GM12878 (cell line): ENCODE measurements around the gene STPG3. TPM values are rescaled to one million over a fixed set of nuclear protein-coding genes. Genes with fewer than 3 reads are reported as not detected.

Experiments
- ATAC-seq: fragments of 200-7000 bp; cut with Tn5 transposase; 3 replicates; pipeline ENCODE4 v1.9.1; 2020; ENCODE audit warnings: mild to moderate bottlenecking, moderate library complexity
- BruUV-seq: library from RNA; stranded (reverse); fragments of 400-500 nt; replicated peaks from 2 replicates; lab custom pipeline; 2021; lab: Mats Ljungman, UMichigan
- CTCF ChIA-PET: fragments of 300-600 bp; sonication (Branson Sonifier 250); formaldehyde crosslinking; extraction: SDS; loops from one replicate; lab custom pipeline; 2021; ENCODE audit warnings: inconsistent platforms; lab: Yijun Ruan, JAX
- POLR2A ChIA-PET: fragments of 350-600 bp; formaldehyde crosslinking; extraction: SDS; loops from one replicate; lab custom pipeline; 2021; ENCODE audit warnings: inconsistent platforms; lab: Charles Lee
- RAD21 ChIA-PET: fragments of 300-600 bp; sonication (Branson Sonifier 250); formaldehyde crosslinking; loops from one replicate; lab custom pipeline; 2023; ENCODE audit warnings: antibody characterized with exemption; ENCODE audit not compliant: unreplicated experiment; lab: Charles Lee
- SMC1A ChIA-PET: fragments of 300-600 bp; sonication (Branson Sonifier 250); formaldehyde crosslinking; loops from one replicate; lab custom pipeline; 2023; ENCODE audit not compliant: unreplicated experiment, uncharacterized antibody; lab: Charles Lee
- DNase-seq: peaks from one replicate; pipeline ENCODE4 v3.0.0-alpha.2; 2011; ENCODE audit warnings: low read depth, low spot score
- FAIRE-seq: peaks from 3 replicates; lab custom pipeline; 2011; peaks lifted over from hg19 to GRCh38; lab: Jason Lieb, UNC
- H2AFZ ChIP-seq: 2 replicates; pipeline ENCODE4 v1.6.0; 2011; ENCODE audit warnings: low read depth, low read length, control low read depth; ENCODE audit not compliant: control insufficient read depth
- H3K27ac ChIP-seq: 2 replicates; pipeline ENCODE4 v1.5.1; 2011; ENCODE audit warnings: control low read depth; ENCODE audit not compliant: control insufficient read depth, insufficient read depth
- H3K27me3 ChIP-seq, 2 experiments: replicated peaks in 1 of 2; 2 replicates each; pipeline versions ENCODE4 v1.6.0 to v1.6.1; 2011; ENCODE audit warnings: low read length in 1 of 2; ENCODE audit not compliant: control insufficient read depth in 2 of 2, insufficient read depth in 2 of 2
- H3K36me3 ChIP-seq, 2 experiments: 2 replicates each; pipeline ENCODE4 v1.5.1; 2011; ENCODE audit warnings: low read length in 1 of 2; ENCODE audit not compliant: control insufficient read depth in 2 of 2, insufficient read depth in 2 of 2
- H3K4me1 ChIP-seq: 2 replicates; pipeline ENCODE4 v1.6.1; 2011; ENCODE audit warnings: mild to moderate bottlenecking, low read length, moderate library complexity, mixed read lengths; ENCODE audit not compliant: control insufficient read depth, insufficient read depth
- H3K4me2 ChIP-seq: 2 replicates; pipeline ENCODE4 v1.6.0; 2011; ENCODE audit warnings: control low read depth; ENCODE audit not compliant: control insufficient read depth, insufficient read depth
- H3K4me3 ChIP-seq: fragments of 200-600 bp; sonication (generic); 2 replicates; pipeline ENCODE4 v1.5.1; 2016
- H3K79me2 ChIP-seq: 2 replicates; pipeline ENCODE4 v1.6.0; 2011; ENCODE audit warnings: low read length; ENCODE audit not compliant: control insufficient read depth, insufficient read depth
- H3K9ac ChIP-seq: 2 replicates; pipeline ENCODE4 v1.8.0; 2011; ENCODE audit warnings: low read length, control low read depth, mixed read lengths; ENCODE audit not compliant: control insufficient read depth, insufficient read depth
- H3K9me3 ChIP-seq: replicated peaks from 3 replicates; pipeline ENCODE4 v1.5.1; 2011; ENCODE audit warnings: mild to moderate bottlenecking, low read length; ENCODE audit not compliant: control insufficient read depth, insufficient read depth
- H4K20me1 ChIP-seq: 2 replicates; pipeline ENCODE4 v1.6.0; 2011; ENCODE audit not compliant: control insufficient read depth, insufficient read depth
- CHD1 ChIP-seq: IDR thresholded peaks from 2 replicates; pipeline ENCODE4 v1.6.1; 2012; ENCODE audit warnings: low read depth, low read length, improper control_type of control experiment
- EZH2 ChIP-seq: IDR thresholded peaks from 2 replicates; pipeline ENCODE4 v1.6.1; 2012; ENCODE audit warnings: low read depth, mild to moderate bottlenecking, control low read depth, inconsistent platforms, low read length, borderline replicate concordance; ENCODE audit not compliant: control insufficient read depth
- FOXK2 ChIP-seq: fragments of 450-650 bp; IDR thresholded peaks from 2 replicates; pipeline ENCODE4 v1.6.1; 2017; ENCODE audit warnings: mild to moderate bottlenecking, moderate library complexity
- HCFC1 ChIP-seq: fragments of 150-350 bp; IDR thresholded peaks from 2 replicates; pipeline ENCODE4 v1.6.1; 2014; ENCODE audit warnings: low read length
- IRF3 ChIP-seq: fragments of 450-650 bp; IDR thresholded peaks from 2 replicates; pipeline ENCODE4 v1.6.1; 2014; ENCODE audit warnings: mild to moderate bottlenecking
- MEF2A ChIP-seq: IDR thresholded peaks from 2 replicates; pipeline ENCODE4 v1.6.1; 2011; ENCODE audit warnings: low read depth, mild to moderate bottlenecking, low read length, moderate library complexity; ENCODE audit not compliant: insufficient read depth
- MLLT1 ChIP-seq: fragments of 450-650 bp; IDR thresholded peaks from 2 replicates; pipeline ENCODE4 v1.6.1; 2016; ENCODE audit warnings: mild to moderate bottlenecking
- NKRF ChIP-seq: fragments of 450-650 bp; conservative IDR thresholded peaks from 2 replicates; pipeline ENCODE4 v1.6.1; 2017; ENCODE audit warnings: mild to moderate bottlenecking, moderate library complexity
- PKNOX1 ChIP-seq: fragments of 450-650 bp; IDR thresholded peaks from 2 replicates; pipeline ENCODE4 v1.6.1; 2016; ENCODE audit warnings: mild to moderate bottlenecking
- RCOR1 ChIP-seq: conservative IDR thresholded peaks from 2 replicates; pipeline ENCODE4 v1.6.1; 2012; ENCODE audit warnings: low read depth, low read length, improper control_type of control experiment
- TBL1XR1 ChIP-seq: IDR thresholded peaks from 2 replicates; pipeline ENCODE4 v1.6.1; 2012; ENCODE audit warnings: low read depth, low read length, improper control_type of control experiment
- ZBED1 ChIP-seq: IDR thresholded peaks from 2 replicates; pipeline ENCODE4 v1.6.1; 2016; ENCODE audit warnings: borderline replicate concordance
- ZBTB33 ChIP-seq: fragments of 450-650 bp; IDR thresholded peaks from 2 replicates; pipeline ENCODE4 v1.6.1; 2017; ENCODE audit warnings: mild to moderate bottlenecking
- WGBS: methylation state at CpG from one replicate; pipeline ENCODE4 v1.1.6; 2016; ENCODE audit warnings: low lambda C conversion rate; ENCODE audit not compliant: insufficient replicate concordance, insufficient coverage; ENCODE audit errors: missing lambda C conversion rate; 5-methylcytosine and 5-hydroxymethylcytosine counted together
- in situ Hi-C: fragments of 300-500 bp; cut with MboI; formaldehyde crosslinking; loops from 9 replicates; pipeline ENCODE4 v1.14.3; 2018; ENCODE audit warnings: mixed read lengths
- intact Hi-C: fragments of 100-400 bp; cut with micrococcal nuclease; formaldehyde crosslinking; loops from one replicate; pipeline ENCODE4 v1.14.2; 2022; ENCODE audit not compliant: unreplicated experiment
- polyA plus RNA-seq, 11 experiments: library from polyadenylated mRNA; depleted of rRNA in 4 of 11; unstranded in 6 of 11; stranded (reverse) in 5 of 11; fragments of >200 nt; fragmentation: Nextera tagmentation in 4 of 11; fragmentation: Illumina TruSeq in 1 of 11; extraction: Ambion mirVana in 4 of 11; extraction: Trizol in 1 of 11; gene quantifications; 1 replicate in 1 of 11; 2 replicates in 10 of 11; pipeline versions ENCODE4 v1.2.1 to v1.2.3, GENCODE V29; 2011 to 2016; ENCODE audit warnings: inconsistent platforms in 2 of 11, missing spikeins in 2 of 11, low read depth in 1 of 11
- total RNA-seq, 4 experiments: library from RNA; depleted of rRNA in 3 of 4; stranded (reverse); fragments of >200 nt in 3 of 4; fragmentation: Illumina TruSeq in 1 of 4; extraction: Trizol in 1 of 4; gene quantifications; 2 replicates each; pipeline versions ENCODE4 v1.2.1 to v1.2.3, GENCODE V29; 2013 to 2021

The STPG3 gene
- total and polyA plus RNA-seq, 10 of the 15 experiments (the other 5 are each of a cell fraction or from before 2014, with no cell fraction given): not detected

- RAD21 ChIA-PET: interaction anchor here (1.2 to 1.9 kb wide), 2 partner anchors 11 to 30 kb away, joined by 4 to 5 read pairs; partner anchors contain the start of gene TOR4A
- 0 out of 2 replicates have a peak, but pooled peaks cover 2% of the 10 kb centered on the region for H3K79me2 ChIP-seq
- intact Hi-C loops (no loop called here), in situ Hi-C loops (no loop called here)
- peak overlapping the region; percentile 3; the same call in 1 of the 2 replicates for H3K4me2 ChIP-seq
- 91% methylated on average over 21 of the region's 34 CpGs for WGBS
- FAIRE-seq: no peak
- H3K27me3 ChIP-seq: no peaks in the 10 kb centered on the region
- no peak overlapping the region for H3K4me3 ChIP-seq
- no peak for DNase-seq
- SMC1A ChIA-PET: no interaction called here
- H3K4me1 ChIP-seq: peaks cover 17% of the 10 kb centered on the region
- peaks cover 6 to 16% of the 10 kb centered on the region in 2 experiments; a peak in 3 of 4 replicates for H3K36me3 ChIP-seq
- CTCF ChIA-PET: interaction anchor here (2.6 kb wide), 1 partner anchor 30 kb away, joined by 11 read pairs; no protein-coding TSS in a partner anchor
- no peak overlapping the region for H3K27ac ChIP-seq
- POLR2A ChIA-PET: interaction anchor here (0.6 to 2.4 kb wide), 8 partner anchors 11 to 548 kb away, joined by 3 to 13 read pairs (median 4); partner anchors contain the start of genes NELFB, NRARP, TOR4A and TUBB4B
- H4K20me1 ChIP-seq: no peaks in the 10 kb centered on the region
- no peak for ATAC-seq
- no peak overlapping the region for H3K9ac ChIP-seq
- BruUV-seq: no TSS peak
- H3K9me3 ChIP-seq: no peaks in the 10 kb centered on the region
- no peak overlapping the region for H2AFZ ChIP-seq
- TF ChIP-seq CHD1: no peak
- no peak for TF ChIP-seq HCFC1
- TF ChIP-seq TBL1XR1: no peak
- no peak for TF ChIP-seq PKNOX1
- TF ChIP-seq ZBTB33: no peak
- TF ChIP-seq NKRF: no peak
- no peak for TF ChIP-seq ZBED1
- TF ChIP-seq MEF2A: no peak
- TF ChIP-seq FOXK2: no peak
- TF ChIP-seq MLLT1: no peak
- TF ChIP-seq IRF3: no peak
- no peak for TF ChIP-seq EZH2
- no peak for TF ChIP-seq RCOR1
These were observed 15.7 kb downstream of the STPG3 start for GRCh38 chr9:137266585-137267453.
